AG09319 (cell line): ENCODE results near the gene CPNE6.
"Not testable (repeated sequence)": the region's sequence is repeated elsewhere in the genome, so short reads cannot be mapped to it uniquely, and the experiment has no call there.

Experiments
- DNase-seq: peaks from one replicate; pipeline ENCODE4 v3.0.0-alpha.2; 2010; ENCODE audit warnings: low read depth; ENCODE audit errors: extremely low read depth
- CTCF ChIP-seq: IDR thresholded peaks from 2 replicates; pipeline ENCODE4 v1.5.1; 2011; ENCODE audit warnings: low read depth, mild to moderate bottlenecking, inconsistent platforms, low read length, moderate library complexity

The CPNE6 gene

GRCh38 chr14:24100197-24100981, 29.0 kb downstream of the CPNE6 start:
- no peak for DNase-seq
- no peak for TF ChIP-seq CTCF

- no peak for TF ChIP-seq CTCF
Observed at GRCh38 chr14:24100982-24101494, 29.7 kb downstream of the CPNE6 start.

GRCh38 chr14:24102357-24103048, 31.1 kb downstream of the CPNE6 start:
- no peak for DNase-seq
- TF ChIP-seq CTCF, result no peak

More at GRCh38 chr14:24100982-24101494, 29.7 kb downstream of the CPNE6 start:
- DNase-seq, result no peak

- TF ChIP-seq CTCF, result no peak
- no peak for DNase-seq
Observed at GRCh38 chr14:24103451-24103850, 32.1 kb downstream of the CPNE6 start.

- not testable (repeated sequence) for DNase-seq
Observed at GRCh38 chr14:24105609-24106239, 34.4 kb downstream of the CPNE6 start.

GRCh38 chr14:24106672-24107271, 35.4 kb downstream of the CPNE6 start:
- DNase-seq, result no peak
- no peak for TF ChIP-seq CTCF

GRCh38 chr14:24108336-24108874, 37.0 kb downstream of the CPNE6 start:
- no peak for TF ChIP-seq CTCF
- no peak for DNase-seq
